Epithelial cell of alveolus of lung (primary cell): ENCODE measurements around the gene CES4A. TPM values are rescaled to one million over a fixed set of nuclear protein-coding genes. Genes with fewer than 3 reads are reported as not detected.

Experiments
- total RNA-seq: library from RNA; depleted of rRNA; stranded (reverse); fragments of >200 nt; gene quantifications from 2 replicates; pipeline ENCODE4 v1.2.1, GENCODE V29; 2015

The CES4A gene
- total RNA-seq: 0.65 and 2.4 TPM in 2 replicates

DNA sequence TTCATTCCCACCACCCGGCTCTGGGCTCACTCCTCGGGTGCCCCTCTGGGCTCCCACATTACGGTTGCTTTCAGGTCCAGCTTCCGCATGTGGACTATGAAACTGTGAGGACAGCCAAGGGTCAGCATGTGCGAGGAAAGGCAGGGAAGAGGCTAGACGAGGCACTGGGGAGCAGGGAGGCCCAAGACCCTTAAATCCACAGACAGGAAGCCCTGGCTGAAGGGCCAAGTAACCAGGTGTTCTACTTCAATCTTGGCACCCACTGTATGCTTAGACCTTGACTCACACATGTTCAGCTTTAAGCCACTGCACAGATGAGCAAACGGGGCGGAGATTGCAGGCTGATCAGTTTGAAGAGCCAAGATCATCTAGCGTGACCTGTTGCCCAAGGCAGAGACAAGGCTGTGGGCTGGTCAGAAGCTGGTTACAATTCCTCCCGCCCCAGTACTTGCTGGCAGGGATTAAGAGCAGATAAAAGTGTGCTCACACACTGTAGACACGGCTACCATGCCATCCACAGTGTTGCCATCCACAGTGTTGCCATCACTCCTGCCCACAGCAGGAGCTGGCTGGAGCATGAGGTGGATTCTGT is at the start of gene CES4A:
Gene CES4A (plus strand): TSS at position 393 of the 592 bp plus-strand sequence. CDS start 184 bp downstream, at position 577.

DNA sequence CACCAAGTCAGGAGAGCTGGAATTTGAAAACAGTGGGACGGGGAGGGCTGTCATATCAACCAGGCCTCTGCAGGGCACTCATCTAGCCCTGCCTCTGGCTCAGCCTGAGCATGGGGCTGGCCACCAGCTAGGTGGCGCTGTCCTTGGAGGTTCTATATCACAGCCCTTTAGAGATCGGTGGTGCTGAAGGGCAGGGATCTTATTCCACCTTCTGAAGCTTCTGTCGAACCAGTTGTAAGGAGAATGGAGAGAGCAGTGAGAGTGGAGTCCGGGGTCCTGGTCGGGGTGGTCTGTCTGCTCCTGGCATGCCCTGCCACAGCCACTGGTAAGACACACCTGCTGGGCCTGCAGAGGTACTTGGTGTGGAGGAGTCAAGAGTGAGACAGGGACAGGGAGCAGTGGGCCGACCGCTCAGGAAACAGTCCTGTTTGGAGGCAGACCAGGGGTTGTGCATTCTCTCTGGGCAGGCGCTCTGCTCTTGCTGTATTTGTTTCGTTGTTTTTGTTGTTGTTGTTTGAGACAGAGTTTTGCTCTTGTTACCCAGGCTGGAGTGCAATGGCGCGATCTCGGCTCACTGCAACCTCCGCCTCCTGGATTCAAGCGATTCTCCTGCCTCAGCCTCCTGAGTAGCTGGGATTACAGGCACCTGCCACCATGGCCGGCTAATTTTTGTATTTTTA is 27.2 kb upstream of the CES4A start, which contains the start of gene CES3:
Gene CES3 (plus strand): TSS at position 202 of the 680 bp plus-strand sequence. CDS start 42 bp downstream, at position 244.

DNA sequence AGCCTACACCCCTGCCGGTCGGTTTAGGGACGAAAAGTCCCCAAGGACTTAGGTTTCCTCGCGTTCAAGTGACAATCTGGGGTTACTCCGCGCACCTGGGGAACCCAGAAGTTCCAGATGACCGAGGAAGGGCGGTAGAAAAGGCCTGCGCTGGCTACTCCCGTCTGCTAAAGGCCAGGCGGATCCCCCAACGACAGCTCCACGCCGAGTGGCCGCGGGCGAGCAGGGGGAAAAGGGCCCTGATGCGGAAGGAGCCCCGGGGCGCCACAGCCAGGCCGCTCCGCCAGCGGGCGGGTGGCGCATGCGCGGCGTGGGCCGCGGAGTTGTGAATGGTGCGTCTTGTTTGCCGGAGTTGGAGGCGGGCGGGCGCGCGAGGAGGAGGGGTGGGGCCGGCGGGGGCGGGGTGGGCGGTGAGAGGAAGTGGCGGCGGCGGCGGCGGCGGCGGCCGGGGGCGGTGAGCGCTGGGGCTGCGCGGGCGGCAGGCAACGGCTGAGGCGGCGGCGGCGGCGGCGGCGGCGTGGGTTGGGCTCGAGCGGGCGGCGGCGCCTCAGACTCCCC is 40.4 kb downstream of the CES4A start, which contains the start of gene CBFB:
Gene CBFB (plus strand): TSS at position 454 of the 558 bp plus-strand sequence. CDS start 259 bp downstream, outside the sequence.

Other genes starting within 250 kb of the CES4A start
- 50.6 and 75.2 TPM in 2 replicates for gene DYNC1LI2, start 237.0 kb upstream of the CES4A start, total RNA-seq
- gene TERB1, start 187.0 kb upstream of the CES4A start, total RNA-seq: not detected in 2 replicates
- 45.8 and 58.7 TPM in 2 replicates for gene NAE1, start 157.6 kb upstream of the CES4A start, total RNA-seq
- gene CA7, start 144.2 kb upstream of the CES4A start, total RNA-seq: not detected in 2 replicates
- 6.6 and 45.2 TPM in 2 replicates for gene PDP2, start 108.1 kb upstream of the CES4A start, total RNA-seq
- not detected in 2 replicates for gene CDH16, start 69.7 kb upstream of the CES4A start, total RNA-seq
- gene RRAD, start 63.1 kb upstream of the CES4A start, total RNA-seq: 3.8 and 7.5 TPM in 2 replicates
- gene CIAO2B, start 54.2 kb upstream of the CES4A start, total RNA-seq: 129 and 149 TPM in 2 replicates
- gene CES2, start 53.1 kb upstream of the CES4A start, total RNA-seq: 19.0 and 22.8 TPM in 2 replicates
- gene CES3, start 27.3 kb upstream of the CES4A start, total RNA-seq: 0.24 TPM in 1 of 2 replicates, not detected in the other
- gene CBFB, start 40.6 kb downstream of the CES4A start, total RNA-seq: 39.8 and 48.2 TPM in 2 replicates
- 11.9 and 16.8 TPM in 2 replicates for gene PHAF1, start 121.4 kb downstream of the CES4A start, total RNA-seq
- 31.9 and 75.3 TPM in 2 replicates for gene B3GNT9, start 162.4 kb downstream of the CES4A start, total RNA-seq
- gene TRADD, start 171.3 kb downstream of the CES4A start, total RNA-seq: 26.1 and 32.8 TPM in 2 replicates
- 7.8 and 24.1 TPM in 2 replicates for gene FBXL8, start 171.4 kb downstream of the CES4A start, total RNA-seq
- gene HSF4, start 176.2 kb downstream of the CES4A start, total RNA-seq: 0.13 and 3.5 TPM in 2 replicates
- 25.3 and 35.7 TPM in 2 replicates for gene NOL3, start 181.9 kb downstream of the CES4A start, total RNA-seq
- 8.4 and 38.3 TPM in 2 replicates for gene MATCAP1, start 195.4 kb downstream of the CES4A start, total RNA-seq
- 0.39 and 0.96 TPM in 2 replicates for gene EXOC3L1, start 201.5 kb downstream of the CES4A start, total RNA-seq
- 75.3 and 80.8 TPM in 2 replicates for gene E2F4, start 203.6 kb downstream of the CES4A start, total RNA-seq
- 1.4 and 2.3 TPM in 2 replicates for gene ELMO3, start 210.5 kb downstream of the CES4A start, total RNA-seq
- 32.1 and 38.2 TPM in 2 replicates for gene TMEM208, start 238.5 kb downstream of the CES4A start, total RNA-seq